SK-N-SH treated with all-trans-retinoic acid at 6 μM for 48 hours (cell line): Measurements from ENCODE around the gene B3GAT3.

ENCODE experiments used
- ATAC-seq: fragments of 200-7000 bp; cut with Tn5 transposase; 3 replicates; pipeline ENCODE4 v1.9.1; 2020; ENCODE audit warnings: mild to moderate bottlenecking, moderate library complexity
- BACH2 ChIP-seq: fragments of 250-450 bp; sonication (Bioruptor Pico); IDR thresholded peaks from 2 replicates; pipeline ENCODE4 v1.9.0; 2021; ENCODE audit warnings: mild to moderate bottlenecking, borderline replicate concordance
- CSDC2 ChIP-seq: fragments of 250-450 bp; sonication (Bioruptor Pico); IDR thresholded peaks from 2 replicates; pipeline ENCODE4 v1.5.0; 2020; ENCODE audit warnings: mild to moderate bottlenecking, moderate library complexity
- ESRRG ChIP-seq: fragments of 250-450 bp; sonication (Bioruptor Pico); IDR thresholded peaks from 2 replicates; pipeline ENCODE4 v1.6.1; 2021; ENCODE audit warnings: mild to moderate bottlenecking
- GLIS3 ChIP-seq: fragments of 250-450 bp; sonication (Bioruptor Pico); IDR thresholded peaks from 2 replicates; pipeline ENCODE4 v1.5.0; 2020; ENCODE audit warnings: mild to moderate bottlenecking, moderate library complexity
- ISL1 ChIP-seq: fragments of 250-450 bp; sonication (Bioruptor Pico); IDR thresholded peaks from 2 replicates; pipeline ENCODE4 v2.1.2; 2022; ENCODE audit warnings: mild to moderate bottlenecking, moderate library complexity
- PPARA ChIP-seq: fragments of 250-450 bp; sonication (Bioruptor Pico); IDR thresholded peaks from 2 replicates; pipeline ENCODE4 v1.5.0; 2020; ENCODE audit warnings: mild to moderate bottlenecking, borderline replicate concordance
- RARB ChIP-seq: fragments of 250-450 bp; sonication (Bioruptor Pico); IDR thresholded peaks from 2 replicates; pipeline ENCODE4 v1.8.0; 2021; ENCODE audit warnings: mild to moderate bottlenecking, moderate library complexity
- SNAI2 ChIP-seq: fragments of 250-450 bp; sonication (Bioruptor Pico); IDR thresholded peaks from 2 replicates; pipeline ENCODE4 v1.5.0; 2020; ENCODE audit warnings: mild to moderate bottlenecking, moderate library complexity
- TOX ChIP-seq: fragments of 250-450 bp; sonication (Bioruptor Pico); IDR thresholded peaks from 2 replicates; pipeline ENCODE4 v1.8.0; 2021; ENCODE audit warnings: mild to moderate bottlenecking, moderate library complexity, borderline replicate concordance
- ZFP30 ChIP-seq: fragments of 450-650 bp; formaldehyde crosslinking; IDR thresholded peaks from 2 replicates; pipeline ENCODE4 v1.5.0; 2022; ENCODE audit warnings: mild to moderate bottlenecking, moderate library complexity
- ZNF8 ChIP-seq: fragments of 450-650 bp; formaldehyde crosslinking; IDR thresholded peaks from 2 replicates; pipeline ENCODE4 v1.5.0; 2020; ENCODE audit warnings: mild to moderate bottlenecking, moderate library complexity
- TF ChIP-seq, protein P1 (sequence below): fragments of 250-450 bp; sonication (Bioruptor Pico); IDR thresholded peaks from 2 replicates; pipeline ENCODE4 v1.5.0; 2020; ENCODE audit warnings: mild to moderate bottlenecking, moderate library complexity
- TF ChIP-seq, protein P2 (sequence below): fragments of 250-450 bp; sonication (Bioruptor Pico); IDR thresholded peaks from 2 replicates; pipeline ENCODE4 v1.8.0; 2021; ENCODE audit warnings: low read depth, mild to moderate bottlenecking, moderate library complexity, borderline replicate concordance
- TF ChIP-seq, protein P3 (sequence below): fragments of 250-450 bp; sonication (Bioruptor Pico); IDR thresholded peaks from 2 replicates; pipeline ENCODE4 v1.8.0; 2020; ENCODE audit warnings: mild to moderate bottlenecking, moderate library complexity, borderline replicate concordance
- TF ChIP-seq, protein P4 (sequence below): fragments of 250-450 bp; sonication (Bioruptor Pico); IDR thresholded peaks from 2 replicates; pipeline ENCODE4 v1.5.1; 2021; ENCODE audit warnings: mild to moderate bottlenecking, moderate library complexity
- TF ChIP-seq, protein P5 (sequence below): fragments of 250-450 bp; sonication (Bioruptor Pico); IDR thresholded peaks from 2 replicates; pipeline ENCODE4 v1.5.1; 2020; ENCODE audit warnings: low read depth, mild to moderate bottlenecking, moderate library complexity

The B3GAT3 gene

DNA sequence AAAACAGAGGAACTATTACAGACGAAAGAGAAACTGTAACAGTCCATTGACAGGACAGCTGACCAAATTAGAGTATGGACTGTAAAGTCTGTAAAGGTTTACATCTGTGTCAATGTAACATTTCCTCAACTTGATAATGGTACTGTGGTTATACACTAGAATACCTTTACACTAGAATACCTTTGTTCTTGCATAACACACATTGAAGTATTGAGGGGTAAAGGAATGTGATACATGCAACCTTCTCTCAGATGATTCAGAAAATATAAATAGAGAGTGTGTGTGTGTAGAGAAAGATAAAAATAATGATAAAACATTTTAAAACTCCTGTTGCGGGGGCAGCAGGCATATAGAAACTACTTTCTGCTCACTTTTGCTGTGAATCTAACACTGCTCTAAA, 42.5 kb downstream of the B3GAT3 start (continued):
- TF ChIP-seq, protein P1, sequence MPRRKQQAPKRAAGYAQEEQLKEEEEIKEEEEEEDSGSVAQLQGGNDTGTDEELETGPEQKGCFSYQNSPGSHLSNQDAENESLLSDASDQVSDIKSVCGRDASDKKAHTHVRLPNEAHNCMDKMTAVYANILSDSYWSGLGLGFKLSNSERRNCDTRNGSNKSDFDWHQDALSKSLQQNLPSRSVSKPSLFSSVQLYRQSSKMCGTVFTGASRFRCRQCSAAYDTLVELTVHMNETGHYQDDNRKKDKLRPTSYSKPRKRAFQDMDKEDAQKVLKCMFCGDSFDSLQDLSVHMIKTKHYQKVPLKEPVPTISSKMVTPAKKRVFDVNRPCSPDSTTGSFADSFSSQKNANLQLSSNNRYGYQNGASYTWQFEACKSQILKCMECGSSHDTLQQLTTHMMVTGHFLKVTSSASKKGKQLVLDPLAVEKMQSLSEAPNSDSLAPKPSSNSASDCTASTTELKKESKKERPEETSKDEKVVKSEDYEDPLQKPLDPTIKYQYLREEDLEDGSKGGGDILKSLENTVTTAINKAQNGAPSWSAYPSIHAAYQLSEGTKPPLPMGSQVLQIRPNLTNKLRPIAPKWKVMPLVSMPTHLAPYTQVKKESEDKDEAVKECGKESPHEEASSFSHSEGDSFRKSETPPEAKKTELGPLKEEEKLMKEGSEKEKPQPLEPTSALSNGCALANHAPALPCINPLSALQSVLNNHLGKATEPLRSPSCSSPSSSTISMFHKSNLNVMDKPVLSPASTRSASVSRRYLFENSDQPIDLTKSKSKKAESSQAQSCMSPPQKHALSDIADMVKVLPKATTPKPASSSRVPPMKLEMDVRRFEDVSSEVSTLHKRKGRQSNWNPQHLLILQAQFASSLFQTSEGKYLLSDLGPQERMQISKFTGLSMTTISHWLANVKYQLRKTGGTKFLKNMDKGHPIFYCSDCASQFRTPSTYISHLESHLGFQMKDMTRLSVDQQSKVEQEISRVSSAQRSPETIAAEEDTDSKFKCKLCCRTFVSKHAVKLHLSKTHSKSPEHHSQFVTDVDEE (CRISPR knock-in tag), result no peak
- TF ChIP-seq CSDC2 (CRISPR knock-in tag), result no peak
- TF ChIP-seq, protein P2, sequence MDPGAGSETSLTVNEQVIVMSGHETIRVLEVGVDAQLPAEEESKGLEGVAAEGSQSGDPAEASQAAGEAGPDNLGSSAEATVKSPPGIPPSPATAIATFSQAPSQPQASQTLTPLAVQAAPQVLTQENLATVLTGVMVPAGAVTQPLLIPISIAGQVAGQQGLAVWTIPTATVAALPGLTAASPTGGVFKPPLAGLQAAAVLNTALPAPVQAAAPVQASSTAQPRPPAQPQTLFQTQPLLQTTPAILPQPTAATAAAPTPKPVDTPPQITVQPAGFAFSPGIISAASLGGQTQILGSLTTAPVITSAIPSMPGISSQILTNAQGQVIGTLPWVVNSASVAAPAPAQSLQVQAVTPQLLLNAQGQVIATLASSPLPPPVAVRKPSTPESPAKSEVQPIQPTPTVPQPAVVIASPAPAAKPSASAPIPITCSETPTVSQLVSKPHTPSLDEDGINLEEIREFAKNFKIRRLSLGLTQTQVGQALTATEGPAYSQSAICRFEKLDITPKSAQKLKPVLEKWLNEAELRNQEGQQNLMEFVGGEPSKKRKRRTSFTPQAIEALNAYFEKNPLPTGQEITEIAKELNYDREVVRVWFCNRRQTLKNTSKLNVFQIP (CRISPR knock-in tag), result no peak

DNA sequence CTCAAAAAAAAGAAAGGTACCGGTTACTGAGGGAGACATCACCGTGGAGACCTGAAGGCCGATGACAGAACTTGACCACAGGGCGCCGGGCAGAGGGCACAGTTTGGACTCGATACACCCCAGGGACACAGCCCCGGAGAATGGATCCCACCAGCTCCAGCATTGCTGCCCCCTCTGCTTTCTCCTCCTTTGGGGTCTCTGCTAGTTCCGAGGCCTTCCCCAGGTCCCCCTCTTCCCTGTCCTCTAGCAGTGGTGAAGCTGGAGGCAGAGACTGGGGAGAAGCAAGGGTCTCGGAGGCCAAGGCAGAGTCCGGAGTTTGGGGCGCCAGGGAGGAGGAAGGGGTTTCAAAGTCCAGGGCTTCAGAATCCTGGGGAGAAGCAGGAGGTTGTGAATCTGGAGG, 43.2 kb downstream of the B3GAT3 start:
- no peak for TF ChIP-seq ESRRG (CRISPR knock-in tag)
- no peak for TF ChIP-seq SNAI2
- TF ChIP-seq ZNF8, result no peak
- no peak for TF ChIP-seq GLIS3 (CRISPR knock-in tag)
- TF ChIP-seq RARB (CRISPR knock-in tag), result no peak
- TF ChIP-seq ZFP30, result no peak
- TF ChIP-seq, protein P3, sequence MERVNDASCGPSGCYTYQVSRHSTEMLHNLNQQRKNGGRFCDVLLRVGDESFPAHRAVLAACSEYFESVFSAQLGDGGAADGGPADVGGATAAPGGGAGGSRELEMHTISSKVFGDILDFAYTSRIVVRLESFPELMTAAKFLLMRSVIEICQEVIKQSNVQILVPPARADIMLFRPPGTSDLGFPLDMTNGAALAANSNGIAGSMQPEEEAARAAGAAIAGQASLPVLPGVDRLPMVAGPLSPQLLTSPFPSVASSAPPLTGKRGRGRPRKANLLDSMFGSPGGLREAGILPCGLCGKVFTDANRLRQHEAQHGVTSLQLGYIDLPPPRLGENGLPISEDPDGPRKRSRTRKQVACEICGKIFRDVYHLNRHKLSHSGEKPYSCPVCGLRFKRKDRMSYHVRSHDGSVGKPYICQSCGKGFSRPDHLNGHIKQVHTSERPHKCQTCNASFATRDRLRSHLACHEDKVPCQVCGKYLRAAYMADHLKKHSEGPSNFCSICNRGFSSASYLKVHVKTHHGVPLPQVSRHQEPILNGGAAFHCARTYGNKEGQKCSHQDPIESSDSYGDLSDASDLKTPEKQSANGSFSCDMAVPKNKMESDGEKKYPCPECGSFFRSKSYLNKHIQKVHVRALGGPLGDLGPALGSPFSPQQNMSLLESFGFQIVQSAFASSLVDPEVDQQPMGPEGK (CRISPR knock-in tag), result no peak
- TF ChIP-seq, protein P4, sequence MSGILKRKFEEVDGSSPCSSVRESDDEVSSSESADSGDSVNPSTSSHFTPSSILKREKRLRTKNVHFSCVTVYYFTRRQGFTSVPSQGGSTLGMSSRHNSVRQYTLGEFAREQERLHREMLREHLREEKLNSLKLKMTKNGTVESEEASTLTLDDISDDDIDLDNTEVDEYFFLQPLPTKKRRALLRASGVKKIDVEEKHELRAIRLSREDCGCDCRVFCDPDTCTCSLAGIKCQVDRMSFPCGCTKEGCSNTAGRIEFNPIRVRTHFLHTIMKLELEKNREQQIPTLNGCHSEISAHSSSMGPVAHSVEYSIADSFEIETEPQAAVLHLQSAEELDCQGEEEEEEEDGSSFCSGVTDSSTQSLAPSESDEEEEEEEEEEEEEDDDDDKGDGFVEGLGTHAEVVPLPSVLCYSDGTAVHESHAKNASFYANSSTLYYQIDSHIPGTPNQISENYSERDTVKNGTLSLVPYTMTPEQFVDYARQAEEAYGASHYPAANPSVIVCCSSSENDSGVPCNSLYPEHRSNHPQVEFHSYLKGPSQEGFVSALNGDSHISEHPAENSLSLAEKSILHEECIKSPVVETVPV, result no peak
- TF ChIP-seq TOX, result no peak
- TF ChIP-seq BACH2 (CRISPR knock-in tag), result no peak
- TF ChIP-seq CSDC2 (CRISPR knock-in tag), result no peak
- no peak for TF ChIP-seq PPARA
- ATAC-seq, result no peak

DNA sequence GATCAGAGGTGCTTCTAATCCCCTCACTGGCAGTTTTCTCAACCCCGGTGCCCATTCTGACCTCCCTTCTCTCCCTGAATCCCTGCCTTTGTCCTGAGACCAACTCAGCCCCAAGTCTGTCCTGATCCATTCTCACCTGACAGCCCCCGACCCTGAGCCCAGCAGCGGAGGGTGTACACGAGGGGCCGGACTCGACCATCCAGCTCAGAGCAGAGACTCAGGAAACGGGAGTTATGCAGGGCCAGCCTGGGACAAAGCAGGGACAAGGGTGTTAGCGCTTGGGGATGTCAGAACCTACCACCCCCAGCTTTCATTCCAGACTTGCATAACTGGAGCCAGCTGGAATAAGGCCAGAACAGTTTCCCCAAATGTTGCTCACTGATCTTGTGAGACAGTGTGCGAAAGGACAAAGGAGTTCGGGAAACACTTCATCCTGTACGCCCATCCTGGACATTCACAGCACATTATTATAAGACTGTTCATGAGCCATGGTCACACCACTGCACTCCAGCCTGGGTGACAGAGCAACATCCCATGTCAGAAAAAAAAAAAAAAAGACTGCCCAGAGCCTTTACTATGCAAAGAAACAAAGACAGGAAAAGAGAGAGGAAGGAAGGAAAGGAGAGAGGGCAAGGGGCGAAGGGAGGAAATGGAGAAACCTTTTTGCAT, 44.6 kb downstream of the B3GAT3 start:
- no peak for ATAC-seq
- TF ChIP-seq, protein P3 (CRISPR knock-in tag), result no peak
- TF ChIP-seq, protein P1 (CRISPR knock-in tag), result no peak
- TF ChIP-seq TOX, result no peak
- TF ChIP-seq ESRRG (CRISPR knock-in tag), result no peak
- TF ChIP-seq ISL1 (CRISPR knock-in tag), result no peak
- TF ChIP-seq ZFP30, result no peak
- no peak for TF ChIP-seq ZNF8
- TF ChIP-seq, protein P5, sequence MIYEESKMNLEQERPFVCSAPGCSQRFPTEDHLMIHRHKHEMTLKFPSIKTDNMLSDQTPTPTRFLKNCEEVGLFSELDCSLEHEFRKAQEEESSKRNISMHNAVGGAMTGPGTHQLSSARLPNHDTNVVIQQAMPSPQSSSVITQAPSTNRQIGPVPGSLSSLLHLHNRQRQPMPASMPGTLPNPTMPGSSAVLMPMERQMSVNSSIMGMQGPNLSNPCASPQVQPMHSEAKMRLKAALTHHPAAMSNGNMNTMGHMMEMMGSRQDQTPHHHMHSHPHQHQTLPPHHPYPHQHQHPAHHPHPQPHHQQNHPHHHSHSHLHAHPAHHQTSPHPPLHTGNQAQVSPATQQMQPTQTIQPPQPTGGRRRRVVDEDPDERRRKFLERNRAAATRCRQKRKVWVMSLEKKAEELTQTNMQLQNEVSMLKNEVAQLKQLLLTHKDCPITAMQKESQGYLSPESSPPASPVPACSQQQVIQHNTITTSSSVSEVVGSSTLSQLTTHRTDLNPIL, result no peak
